GM03348 (cell line): ENCODE measurements around the gene GDF9.
A peak's percentile ranks its signal among the peaks of the same experiment; 100 is the strongest.
"Not testable (repeated sequence)": the region's sequence is repeated elsewhere in the genome, so short reads cannot be mapped to it uniquely, and the experiment has no call there.

Experiments
- DNase-seq: peaks from one replicate; pipeline ENCODE4 v3.0.0; 2012; ENCODE audit warnings: low spot score

GDF9 gene

GRCh38 chr5:132872788-132873118 is 6.5 kb upstream of the GDF9 start:
- DNase-seq, result no peak

- DNase-seq, result no peak
Observed at GRCh38 chr5:132871459-132872284, 5.4 kb upstream of the GDF9 start.

- DNase-seq, result no peak
Observed at GRCh38 chr5:132870801-132871200, 4.5 kb upstream of the GDF9 start.

- no peak for DNase-seq
Observed at GRCh38 chr5:132868754-132869153, 2.5 kb upstream of the GDF9 start.

GRCh38 chr5:132867046-132867451 is 780 bp upstream of the GDF9 start:
- DNase-seq, result no peak

GRCh38 chr5:132865668-132866341 is 464 bp downstream of the GDF9 start:
- DNase-seq, result no peak

GRCh38 chr5:132860742-132861141 is 5.5 kb downstream of the GDF9 start:
- no peak for DNase-seq

GRCh38 chr5:132859889-132860437 is 6.3 kb downstream of the GDF9 start:
- DNase-seq, result no peak

GRCh38 chr5:132856011-132856410 is 10.3 kb downstream of the GDF9 start:
- DNase-seq, result no peak

GRCh38 chr5:132854992-132855391 is 11.3 kb downstream of the GDF9 start:
- not testable (repeated sequence) for DNase-seq

GRCh38 chr5:132854301-132854700 is 12.0 kb downstream of the GDF9 start:
- no peak for DNase-seq

GRCh38 chr5:132853790-132854189 is 12.5 kb downstream of the GDF9 start:
- DNase-seq, result no peak

GRCh38 chr5:132853323-132853722 is 12.9 kb downstream of the GDF9 start:
- DNase-seq, result no peak

GRCh38 chr5:132850066-132850465 is 16.2 kb downstream of the GDF9 start:
- DNase-seq, result no peak

GRCh38 chr5:132849347-132849746 is 16.9 kb downstream of the GDF9 start:
- no peak for DNase-seq

- no peak for DNase-seq
Observed at GRCh38 chr5:132848270-132848669, 18.0 kb downstream of the GDF9 start.

- no peak for DNase-seq
Observed at GRCh38 chr5:132841305-132841704, 25.0 kb downstream of the GDF9 start.

GRCh38 chr5:132840896-132841295 is 25.4 kb downstream of the GDF9 start:
- no peak for DNase-seq

GRCh38 chr5:132840313-132840712 is 26.0 kb downstream of the GDF9 start:
- no peak for DNase-seq

GRCh38 chr5:132839426-132840301 is 26.6 kb downstream of the GDF9 start:
- peak; percentile 43 for DNase-seq

- no peak for DNase-seq
Observed at GRCh38 chr5:132838516-132839282, 27.6 kb downstream of the GDF9 start.

- no peak for DNase-seq
Observed at GRCh38 chr5:132837868-132838267, 28.4 kb downstream of the GDF9 start.
